ENCODE measurements around the gene GJB2. TPM values are rescaled to one million over a fixed set of nuclear protein-coding genes. Genes with fewer than 3 reads are reported as not detected.

The GJB2 gene
- total RNA-seq, 2 experiments from 2014 or later, result 0.72 to 0.89 TPM

GRCh38 chr13:20145521-20145920 lies 47.2 kb downstream of the GJB2 start:
- Mint-ChIP-seq H3K27me3 (ENCODE audit: low read depth) (peaks cover 41% of the 10 kb centered on the region), H3K9me3 (no peaks in the 10 kb centered on the region), H3K27ac (no peak overlapping the region), H3K4me3 (no peak overlapping the region), H3K4me1 (ENCODE audit: low read depth) (peaks cover 9% of the 10 kb centered on the region), H3K36me3 (ENCODE audit: low read depth) (no peaks in the 10 kb centered on the region)
- intact Hi-C loops (cut with micrococcal nuclease), result no loop called here
- CTCF ChIA-PET, result no interaction called here
- no peak for DNase-seq

GRCh38 chr13:20144141-20144850 lies 48.4 kb downstream of the GJB2 start:
- H3K4me3 Mint-ChIP-seq, result no peak overlapping the region
- H3K27ac Mint-ChIP-seq, result no peak overlapping the region
- intact Hi-C loops (cut with micrococcal nuclease), result no loop called here
- peaks cover 9% of the 10 kb centered on the region for H3K4me1 Mint-ChIP-seq (ENCODE audit: low read depth)
- H3K36me3 Mint-ChIP-seq (ENCODE audit: low read depth), result no peaks in the 10 kb centered on the region
- CTCF ChIA-PET, result interaction anchor here (1.7 kb wide), 1 partner anchor 17 kb away, joined by 7 read pairs; no protein-coding TSS in a partner anchor
- H3K9me3 Mint-ChIP-seq, result no peaks in the 10 kb centered on the region
- peaks cover 34% of the 10 kb centered on the region for H3K27me3 Mint-ChIP-seq (ENCODE audit: low read depth)
- no peak for DNase-seq

- CTCF ChIA-PET, result interaction anchor here (0.6 to 1.7 kb wide), 2 partner anchors 15 to 538 kb away, joined by 3 to 7 read pairs; no protein-coding TSS in a partner anchor
- no peaks in the 10 kb centered on the region for H3K9me3 Mint-ChIP-seq
- no peak overlapping the region for H3K4me3 Mint-ChIP-seq
- intact Hi-C loops (cut with micrococcal nuclease), result no loop called here
- no peak overlapping the region for H3K27ac Mint-ChIP-seq
- no peak for DNase-seq
- H3K27me3 Mint-ChIP-seq (ENCODE audit: low read depth), result peaks cover 39% of the 10 kb centered on the region
- H3K4me1 Mint-ChIP-seq (ENCODE audit: low read depth), result peaks cover 9% of the 10 kb centered on the region
- no peaks in the 10 kb centered on the region for H3K36me3 Mint-ChIP-seq (ENCODE audit: low read depth)
These were observed 49.7 kb downstream of the GJB2 start for GRCh38 chr13:20142927-20143480.

- CTCF ChIA-PET, result interaction anchor here (0.6 kb wide), 1 partner anchor 537 kb away, joined by 3 read pairs; no protein-coding TSS in a partner anchor
- Mint-ChIP-seq H3K9me3 (no peaks in the 10 kb centered on the region), H3K27ac (no peak overlapping the region), H3K4me1 (ENCODE audit: low read depth) (peaks cover 9% of the 10 kb centered on the region), H3K36me3 (ENCODE audit: low read depth) (no peaks in the 10 kb centered on the region), H3K27me3 (ENCODE audit: low read depth) (peaks cover 47% of the 10 kb centered on the region), H3K4me3 (no peak overlapping the region)
- DNase-seq, result no peak
- intact Hi-C loops (cut with micrococcal nuclease), result no loop called here
These were observed 50.5 kb downstream of the GJB2 start for GRCh38 chr13:20142023-20142926.

- Mint-ChIP-seq H3K4me1 (ENCODE audit: low read depth) (peaks cover 9% of the 10 kb centered on the region), H3K9me3 (no peaks in the 10 kb centered on the region), H3K27me3 (ENCODE audit: low read depth) (peaks cover 52% of the 10 kb centered on the region), H3K4me3 (no peak overlapping the region), H3K36me3 (ENCODE audit: low read depth) (no peaks in the 10 kb centered on the region), H3K27ac (no peak overlapping the region)
- no peak for DNase-seq
- intact Hi-C loops (cut with micrococcal nuclease), result no loop called here
- CTCF ChIA-PET, result no interaction called here
These were observed 51.3 kb downstream of the GJB2 start for GRCh38 chr13:20141238-20142022.

- Mint-ChIP-seq H3K4me3 (no peak overlapping the region), H3K36me3 (ENCODE audit: low read depth) (no peaks in the 10 kb centered on the region), H3K9me3 (no peaks in the 10 kb centered on the region), H3K27me3 (ENCODE audit: low read depth) (peaks cover 47% of the 10 kb centered on the region), H3K27ac (no peak overlapping the region), H3K4me1 (ENCODE audit: low read depth) (peaks cover 9% of the 10 kb centered on the region)
- CTCF ChIA-PET, result interaction anchor here (0.8 kb wide), 1 partner anchor 191 kb away, joined by 3 read pairs; no protein-coding TSS in a partner anchor
- DNase-seq, result no peak
- intact Hi-C loops (cut with micrococcal nuclease), result no loop called here
These were observed 52.3 kb downstream of the GJB2 start for GRCh38 chr13:20140487-20140886.

- intact Hi-C loops (cut with micrococcal nuclease), result no loop called here
- Mint-ChIP-seq H3K36me3 (ENCODE audit: low read depth) (no peaks in the 10 kb centered on the region), H3K27me3 (ENCODE audit: low read depth) (peaks cover 44% of the 10 kb centered on the region)
These were observed 54.9 kb downstream of the GJB2 start for GRCh38 chr13:20137875-20138274.

More at GRCh38 chr13:20137875-20138274, 54.9 kb downstream of the GJB2 start:
- Mint-ChIP-seq H3K4me3 (no peak overlapping the region), H3K9me3 (no peaks in the 10 kb centered on the region), H3K27ac (no peak overlapping the region), H3K4me1 (ENCODE audit: low read depth) (peaks cover 8% of the 10 kb centered on the region)
- CTCF ChIA-PET, result interaction anchor here (0.6 to 1.5 kb wide), 3 partner anchors 9 to 205 kb away, joined by 3 to 5 read pairs (median 3); no protein-coding TSS in a partner anchor
- DNase-seq, result no peak

Other genes with a start within 250 kb of the GJB2 start
- gene ZMYM2, start 234.2 kb downstream of the GJB2 start, total RNA-seq, result 10 to 100 TPM; 38.9 to 42.9 TPM
- under 1 TPM; 0.05 to 0.10 TPM for gene GJA3, start 31.9 kb downstream of the GJB2 start, total RNA-seq
- gene GJB6, start 39.4 kb upstream of the GJB2 start, total RNA-seq, result under 1 TPM; 0.30 to 0.50 TPM